Suprapubic skin (tissue), 3 donors: Measurements from ENCODE around the gene DLX2.

Source experiments
- CTCF ChIP-seq, 2 donors: fragments of 200-600 bp in 1 of 2; fragments of 450-650 bp in 1 of 2; sonication (generic) in 1 of 2; IDR thresholded peaks; one replicate each; pipeline ENCODE4 v1.5.1; 2016 to 2019; ENCODE audit warnings: antibody characterized with exemption in 2 of 2, mild to moderate bottlenecking in 1 of 2, moderate library complexity in 1 of 2
- POLR2A ChIP-seq, 2 donors: fragments of 450-650 bp; IDR thresholded peaks; one replicate each; pipeline ENCODE4 v1.6.1; 2017; ENCODE audit warnings: antibody characterized with exemption in 2 of 2, mild to moderate bottlenecking in 2 of 2, moderate library complexity in 2 of 2

DNA sequence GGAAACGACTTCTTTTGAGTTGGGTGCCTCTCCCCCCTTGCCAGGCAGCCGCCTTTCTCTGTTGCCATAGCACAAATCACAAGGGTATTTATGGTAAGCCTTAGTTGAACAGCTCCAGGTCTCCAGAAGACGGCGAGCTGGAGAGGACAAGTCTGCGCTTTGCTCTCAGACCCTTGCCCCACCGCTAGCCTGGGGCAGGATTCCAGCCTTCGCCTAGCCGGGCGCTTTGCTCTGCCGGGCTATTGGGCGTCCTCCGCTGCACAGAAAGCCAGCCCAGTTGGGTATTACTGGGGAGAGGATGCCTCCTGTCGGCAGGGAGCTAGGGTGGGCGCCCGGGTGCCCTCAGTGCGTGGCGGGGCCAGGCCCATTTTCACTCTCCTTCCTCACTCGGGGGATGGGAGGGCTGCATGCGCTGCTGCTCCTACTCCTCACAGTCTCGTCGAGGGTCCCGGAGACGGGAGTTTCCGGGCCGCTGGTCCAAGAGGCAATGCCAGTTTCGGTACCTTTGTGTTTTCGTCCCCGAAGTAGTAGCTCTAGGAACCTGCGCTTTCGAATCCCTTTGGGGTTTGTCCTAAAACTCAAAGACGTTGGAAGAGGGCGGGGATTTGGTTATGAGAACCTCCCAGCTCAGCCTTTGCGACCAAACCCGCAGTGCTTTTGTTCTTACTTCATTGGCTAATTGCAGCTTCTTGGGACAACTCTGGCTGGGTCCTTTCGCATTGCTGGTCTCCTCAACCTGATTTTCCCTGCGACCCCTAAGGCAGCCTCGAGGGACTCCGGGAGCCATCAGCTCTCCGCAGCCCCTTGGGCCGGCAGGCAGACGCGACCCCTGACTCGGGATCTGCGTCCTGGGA is 3.6 kb upstream of the DLX2 start:
- TF ChIP-seq CTCF (IDR thresholded peaks at IDR 0.05) (peak in 1 of 2 donors; percentile 20), POLR2A (IDR thresholded peaks at IDR 0.05) (no peak)
